Measurements from ENCODE around the gene STK32C. TPM values are rescaled to one million over a fixed set of nuclear protein-coding genes. Genes with fewer than 3 reads are reported as not detected.

Gene STK32C
- total and polyA plus RNA-seq, 2 donors (not counting 1 experiment from before 2014, with no cell fraction given), result 9.9 to 16.8 TPM

DNA sequence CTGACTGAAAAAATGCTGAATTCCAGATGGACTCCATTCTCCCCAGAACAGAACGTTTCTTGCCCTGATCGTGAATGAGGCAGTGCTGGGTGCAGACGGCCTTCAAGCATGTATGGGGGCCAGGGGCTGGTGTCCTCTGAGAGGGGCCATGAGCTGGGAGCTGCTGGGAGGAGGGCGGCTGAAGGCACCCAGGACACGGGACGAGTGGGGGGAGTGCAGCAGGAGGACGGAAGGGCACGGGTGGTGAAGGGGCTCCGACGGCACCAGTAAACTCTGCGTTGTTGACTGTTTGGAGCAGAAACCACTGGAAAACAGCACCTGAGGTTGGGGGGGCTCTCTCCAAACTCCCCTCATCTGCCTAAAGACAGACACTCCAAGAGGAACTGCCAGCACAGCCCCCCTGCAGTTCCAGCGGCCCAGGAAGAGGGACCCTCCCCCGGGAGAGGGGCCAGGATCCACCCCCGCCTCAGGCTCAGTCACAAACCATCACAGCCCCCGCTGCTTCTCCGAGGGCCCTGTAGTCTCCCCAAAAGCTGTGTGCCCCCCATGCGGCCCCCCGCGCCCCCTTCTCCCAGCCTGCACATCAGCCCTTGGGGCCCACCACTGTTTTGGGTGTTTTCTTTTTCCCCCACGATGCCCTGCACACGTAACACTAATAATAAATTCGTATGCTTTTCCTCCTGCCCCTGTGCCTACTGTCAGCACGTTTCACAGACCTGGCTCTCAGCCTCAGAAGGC is 65.5 kb downstream of the STK32C start:
- H3K79me2 ChIP-seq (ENCODE audit: control insufficient read depth, insufficient read depth, low read length), result no peaks in the 10 kb centered on the region
- Mint-ChIP-seq H3K27ac (no peak overlapping the region), H3K4me3 (no peak overlapping the region), H3K9me3 (ENCODE audit: insufficient read depth) (no peaks in the 10 kb centered on the region), H3K27me3 (no peaks in the 10 kb centered on the region), H3K4me1 (no peaks in the 10 kb centered on the region)
- no peaks in the 10 kb centered on the region for H3K36me3 ChIP-seq (replicated peaks in 1 of 2; ENCODE audit: control extremely low read depth in 1 of 2, control insufficient read depth in 1 of 2, extremely low read depth in 1 of 2, insufficient read depth in 2 of 2, low read length in 1 of 2)
- CTCF ChIA-PET, result no interaction called here
- POLR2A ChIA-PET, result no interaction called here
- H3K27ac ChIP-seq (ENCODE audit: low read length in 2 of 2), result no peak overlapping the region
- H3K9me3 ChIP-seq (ENCODE audit: control extremely low read depth in 1 of 3, control insufficient read depth in 2 of 3, insufficient read depth in 1 of 3, low read length in 2 of 3), result no peaks in the 10 kb centered on the region
- no peaks in the 10 kb centered on the region for H3K27me3 ChIP-seq (replicated peaks in 1 of 4; ENCODE audit: control extremely low read depth in 1 of 4, control insufficient read depth in 3 of 4, insufficient read depth in 4 of 4, low read length in 3 of 4)
- H4K20me1 ChIP-seq (ENCODE audit: control insufficient read depth, insufficient read depth, low read length, poor library complexity, severe bottlenecking), result no peaks in the 10 kb centered on the region
- H3K9ac ChIP-seq (ENCODE audit: low read length), result no peak overlapping the region
- WGBS (ENCODE audit: insufficient coverage), result 86% methylated on average over 13 of the region's 23 CpGs
- ATAC-seq (ENCODE audit: low read depth) (no peak), DNase-seq (no peak)
- H2AFZ ChIP-seq (ENCODE audit: insufficient read depth, low read depth, low read length, poor library complexity, severe bottlenecking), result no peak overlapping the region
- no peak overlapping the region for H3K4me3 ChIP-seq (ENCODE audit: control extremely low read depth in 1 of 5, extremely low read depth in 1 of 5, insufficient read depth in 1 of 5, low read depth in 2 of 5, low read length in 4 of 5)
- intact Hi-C loops (cut with micrococcal nuclease), result no loop called here
- H3K4me1 ChIP-seq (ENCODE audit: control insufficient read depth in 2 of 2, insufficient read depth in 2 of 2, low read length in 2 of 2), result no peaks in the 10 kb centered on the region
- TF ChIP-seq, protein P1, sequence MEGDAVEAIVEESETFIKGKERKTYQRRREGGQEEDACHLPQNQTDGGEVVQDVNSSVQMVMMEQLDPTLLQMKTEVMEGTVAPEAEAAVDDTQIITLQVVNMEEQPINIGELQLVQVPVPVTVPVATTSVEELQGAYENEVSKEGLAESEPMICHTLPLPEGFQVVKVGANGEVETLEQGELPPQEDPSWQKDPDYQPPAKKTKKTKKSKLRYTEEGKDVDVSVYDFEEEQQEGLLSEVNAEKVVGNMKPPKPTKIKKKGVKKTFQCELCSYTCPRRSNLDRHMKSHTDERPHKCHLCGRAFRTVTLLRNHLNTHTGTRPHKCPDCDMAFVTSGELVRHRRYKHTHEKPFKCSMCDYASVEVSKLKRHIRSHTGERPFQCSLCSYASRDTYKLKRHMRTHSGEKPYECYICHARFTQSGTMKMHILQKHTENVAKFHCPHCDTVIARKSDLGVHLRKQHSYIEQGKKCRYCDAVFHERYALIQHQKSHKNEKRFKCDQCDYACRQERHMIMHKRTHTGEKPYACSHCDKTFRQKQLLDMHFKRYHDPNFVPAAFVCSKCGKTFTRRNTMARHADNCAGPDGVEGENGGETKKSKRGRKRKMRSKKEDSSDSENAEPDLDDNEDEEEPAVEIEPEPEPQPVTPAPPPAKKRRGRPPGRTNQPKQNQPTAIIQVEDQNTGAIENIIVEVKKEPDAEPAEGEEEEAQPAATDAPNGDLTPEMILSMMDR (IDR thresholded peaks at IDR 0.05), result no peak
- TF ChIP-seq EZH2 (IDR thresholded peaks at IDR 0.05; ENCODE audit: borderline replicate concordance, insufficient read depth, low read depth, low read length, poor library complexity, severe bottlenecking), result no peak
- H3K4me2 ChIP-seq (replicated peaks; ENCODE audit: low read depth, low read length, poor library complexity, severe bottlenecking), result no peak overlapping the region

DNA sequence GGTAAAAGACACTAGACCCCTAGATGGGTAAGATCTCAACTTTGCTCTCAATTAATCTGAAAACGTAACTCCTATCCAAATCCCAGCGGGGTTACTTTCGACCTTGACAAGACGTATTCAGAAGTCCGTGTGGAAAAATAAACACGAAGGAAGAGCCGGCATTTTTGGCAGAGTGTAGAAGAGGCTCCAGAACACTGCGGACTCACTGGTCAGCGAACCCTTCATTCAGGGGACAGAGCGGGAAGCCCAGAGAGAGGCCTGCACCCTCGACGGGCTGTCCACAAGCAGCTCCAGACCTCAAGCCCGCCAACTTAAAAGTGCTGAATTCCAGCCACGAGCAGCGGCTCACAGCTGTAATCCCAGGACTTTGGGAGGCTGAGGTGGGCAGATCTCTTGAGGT is 66.3 kb downstream of the STK32C start:
- CTCF ChIA-PET, result no interaction called here
- Histone ChIP-seq H3K27me3 (replicated peaks in 1 of 4; ENCODE audit: control extremely low read depth in 1 of 4, control insufficient read depth in 3 of 4, insufficient read depth in 4 of 4, low read length in 3 of 4) (no peaks in the 10 kb centered on the region), H3K36me3 (replicated peaks in 1 of 2; ENCODE audit: control extremely low read depth in 1 of 2, control insufficient read depth in 1 of 2, extremely low read depth in 1 of 2, insufficient read depth in 2 of 2, low read length in 1 of 2) (no peaks in the 10 kb centered on the region), H2AFZ (ENCODE audit: insufficient read depth, low read depth, low read length, poor library complexity, severe bottlenecking) (no peak overlapping the region), H3K4me3 (ENCODE audit: control extremely low read depth in 1 of 5, extremely low read depth in 1 of 5, insufficient read depth in 1 of 5, low read depth in 2 of 5, low read length in 4 of 5) (no peak overlapping the region), H3K27ac (ENCODE audit: low read length in 2 of 2) (no peak overlapping the region), H3K4me1 (ENCODE audit: control insufficient read depth in 2 of 2, insufficient read depth in 2 of 2, low read length in 2 of 2) (no peaks in the 10 kb centered on the region), H3K9me3 (ENCODE audit: control extremely low read depth in 1 of 3, control insufficient read depth in 2 of 3, insufficient read depth in 1 of 3, low read length in 2 of 3) (no peaks in the 10 kb centered on the region), H3K79me2 (ENCODE audit: control insufficient read depth, insufficient read depth, low read length) (no peaks in the 10 kb centered on the region), H4K20me1 (ENCODE audit: control insufficient read depth, insufficient read depth, low read length, poor library complexity, severe bottlenecking) (no peaks in the 10 kb centered on the region), H3K9ac (ENCODE audit: low read length) (no peak overlapping the region), H3K4me2 (replicated peaks; ENCODE audit: low read depth, low read length, poor library complexity, severe bottlenecking) (no peak overlapping the region)
- Mint-ChIP-seq H3K27ac (no peak overlapping the region), H3K4me1 (no peaks in the 10 kb centered on the region), H3K9me3 (ENCODE audit: insufficient read depth) (no peaks in the 10 kb centered on the region), H3K4me3 (no peak overlapping the region), H3K27me3 (no peaks in the 10 kb centered on the region)
- 91% methylated on average over 15 of the region's 15 CpGs for WGBS (ENCODE audit: insufficient coverage)
- TF ChIP-seq EZH2 (IDR thresholded peaks at IDR 0.05; ENCODE audit: borderline replicate concordance, insufficient read depth, low read depth, low read length, poor library complexity, severe bottlenecking), result no peak
- TF ChIP-seq, protein P1 (IDR thresholded peaks at IDR 0.05), result no peak
- ATAC-seq (ENCODE audit: low read depth) (no peak), DNase-seq (no peak)
- POLR2A ChIA-PET, result no interaction called here
- intact Hi-C loops (cut with micrococcal nuclease), result no loop called here

Data from B cell (primary cell).